Endothelial cell (in vitro differentiated cells): ENCODE results near the gene SH2D2A. TPM values are rescaled to one million over a fixed set of nuclear protein-coding genes. Genes with fewer than 3 reads are reported as not detected.

Experiments
- DNase-seq: peaks from one replicate; pipeline ENCODE4 v3.0.0; 2021; ENCODE audit warnings: low spot score
- H3K27ac Mint-ChIP-seq: one replicate; pipeline ENCODE4 v1.8.0; 2021; ENCODE audit warnings: mixed read lengths, inconsistent platforms; ENCODE audit not compliant: unreplicated experiment
- H3K27me3 Mint-ChIP-seq: one replicate; pipeline ENCODE4 v1.8.0; 2021; ENCODE audit warnings: mild to moderate bottlenecking, moderate library complexity, mixed read lengths, inconsistent platforms; ENCODE audit not compliant: unreplicated experiment
- H3K36me3 Mint-ChIP-seq: one replicate; pipeline ENCODE4 v1.8.0; 2021; ENCODE audit warnings: mild to moderate bottlenecking, low read depth, mixed read lengths, inconsistent platforms; ENCODE audit not compliant: unreplicated experiment
- H3K4me1 Mint-ChIP-seq: one replicate; pipeline ENCODE4 v1.8.0; 2021; ENCODE audit warnings: mild to moderate bottlenecking, mixed read lengths, inconsistent platforms; ENCODE audit not compliant: unreplicated experiment
- H3K4me3 Mint-ChIP-seq: one replicate; pipeline ENCODE4 v1.8.0; 2021; ENCODE audit warnings: mild to moderate bottlenecking, mixed read lengths, inconsistent platforms; ENCODE audit not compliant: unreplicated experiment
- H3K9me3 Mint-ChIP-seq: one replicate; pipeline ENCODE4 v1.8.0; 2021; ENCODE audit warnings: mixed read lengths, inconsistent platforms; ENCODE audit not compliant: unreplicated experiment
- CTCF ChIP-seq: fragments of 200-600 bp; sonication (generic); IDR thresholded peaks from one replicate; pipeline ENCODE4 v1.5.0; 2021; ENCODE audit warnings: antibody characterized with exemption; ENCODE audit not compliant: unreplicated experiment
- total RNA-seq: library from RNA; stranded (reverse); fragmentation: NEBNext Ultra II Directional; extraction: Animal tissue kit (Norgen Biotek cat#: 25700); gene quantifications from one replicate; pipeline ENCODE4 v1.2.1, GENCODE V29; 2021; ENCODE audit not compliant: unreplicated experiment

SH2D2A gene
- total RNA-seq, 1 donor from 2014 or later, result not detected

GRCh38 chr1:156785458-156785857 lies 31.2 kb downstream of the SH2D2A start:
- DNase-seq, result no peak
- no peak for TF ChIP-seq CTCF
- Mint-ChIP-seq H3K9me3 (no peaks in the 10 kb centered on the region), H3K27ac (peak overlapping the region; percentile 74), H3K4me1 (peaks cover 58% of the 10 kb centered on the region), H3K4me3 (no peak overlapping the region), H3K27me3 (peaks cover 3% of the 10 kb centered on the region), H3K36me3 (peaks cover 37% of the 10 kb centered on the region)

- DNase-seq, result no peak
- H3K36me3 Mint-ChIP-seq, result peaks cover 30% of the 10 kb centered on the region
- H3K4me1 Mint-ChIP-seq, result peaks cover 48% of the 10 kb centered on the region
- no peak for TF ChIP-seq CTCF
- peak overlapping the region; percentile 68 for H3K27ac Mint-ChIP-seq
- no peaks in the 10 kb centered on the region for H3K9me3 Mint-ChIP-seq
- peaks cover 3% of the 10 kb centered on the region for H3K27me3 Mint-ChIP-seq
- H3K4me3 Mint-ChIP-seq, result no peak overlapping the region
Measured at GRCh38 chr1:156781585-156782186, 35.0 kb downstream of the SH2D2A start.

- H3K4me3 Mint-ChIP-seq, result no peak overlapping the region
- H3K36me3 Mint-ChIP-seq, result peaks cover 15% of the 10 kb centered on the region
- H3K27ac Mint-ChIP-seq, result peak overlapping the region; percentile 43
- H3K4me1 Mint-ChIP-seq, result peaks cover 33% of the 10 kb centered on the region
- no peak for DNase-seq
- H3K27me3 Mint-ChIP-seq, result peaks cover 2% of the 10 kb centered on the region
- TF ChIP-seq CTCF, result no peak
- H3K9me3 Mint-ChIP-seq, result no peaks in the 10 kb centered on the region
Measured at GRCh38 chr1:156777573-156777972, 39.1 kb downstream of the SH2D2A start.

GRCh38 chr1:156776942-156777341 lies 39.7 kb downstream of the SH2D2A start:
- Mint-ChIP-seq H3K27ac (no peak overlapping the region), H3K36me3 (peaks cover 9% of the 10 kb centered on the region), H3K9me3 (no peaks in the 10 kb centered on the region), H3K27me3 (peaks cover 2% of the 10 kb centered on the region), H3K4me1 (peaks cover 29% of the 10 kb centered on the region), H3K4me3 (no peak overlapping the region)
- no peak for TF ChIP-seq CTCF
- no peak for DNase-seq

- Mint-ChIP-seq H3K9me3 (no peaks in the 10 kb centered on the region), H3K27ac (peak overlapping the region; percentile 65), H3K4me3 (no peak overlapping the region), H3K36me3 (peaks cover 8% of the 10 kb centered on the region), H3K27me3 (peaks cover 1% of the 10 kb centered on the region), H3K4me1 (peaks cover 26% of the 10 kb centered on the region)
- DNase-seq, result no peak
- TF ChIP-seq CTCF, result no peak
Measured at GRCh38 chr1:156775799-156776198, 40.8 kb downstream of the SH2D2A start.
